Measurements from ENCODE around the gene DMRTA2.
A peak's percentile ranks its signal among the peaks of the same experiment; 100 is the strongest.

DMRTA2 gene

DNA sequence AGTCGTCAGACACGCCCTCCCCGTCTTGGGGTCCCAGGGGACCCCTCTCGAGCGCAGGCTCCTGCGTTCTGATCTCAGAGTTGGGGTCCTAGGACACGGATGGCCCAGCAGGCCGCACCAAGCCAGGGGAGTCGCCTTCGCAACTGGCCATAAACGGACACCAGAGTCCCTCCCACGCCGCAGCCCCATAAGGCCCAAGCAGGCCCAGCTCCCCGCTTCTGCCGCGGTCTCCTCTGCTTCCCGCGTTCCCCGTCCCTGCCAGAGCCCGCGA lies 633 bp downstream of the DMRTA2 start:
- Histone ChIP-seq H3K79me2 (no peaks in the 10 kb centered on the region), H3K9me3 (ENCODE audit: control insufficient read depth, low read length) (no peaks in the 10 kb centered on the region), H3K4me2 (ENCODE audit: low read length) (no peak overlapping the region), H3K36me3 (ENCODE audit: control insufficient read depth, insufficient read depth, low read length) (no peaks in the 10 kb centered on the region), H3K4me3 (ENCODE audit: low read depth, low read length) (no peak overlapping the region), H3K9ac (no peak overlapping the region), H3K4me1 (no peaks in the 10 kb centered on the region), H2AFZ (no peak overlapping the region), H3K27ac (no peak overlapping the region), H3K27me3 (ENCODE audit: control insufficient read depth, insufficient read depth, low read length) (peaks cover 56% of the 10 kb centered on the region)
- TF ChIP-seq, protein P1, sequence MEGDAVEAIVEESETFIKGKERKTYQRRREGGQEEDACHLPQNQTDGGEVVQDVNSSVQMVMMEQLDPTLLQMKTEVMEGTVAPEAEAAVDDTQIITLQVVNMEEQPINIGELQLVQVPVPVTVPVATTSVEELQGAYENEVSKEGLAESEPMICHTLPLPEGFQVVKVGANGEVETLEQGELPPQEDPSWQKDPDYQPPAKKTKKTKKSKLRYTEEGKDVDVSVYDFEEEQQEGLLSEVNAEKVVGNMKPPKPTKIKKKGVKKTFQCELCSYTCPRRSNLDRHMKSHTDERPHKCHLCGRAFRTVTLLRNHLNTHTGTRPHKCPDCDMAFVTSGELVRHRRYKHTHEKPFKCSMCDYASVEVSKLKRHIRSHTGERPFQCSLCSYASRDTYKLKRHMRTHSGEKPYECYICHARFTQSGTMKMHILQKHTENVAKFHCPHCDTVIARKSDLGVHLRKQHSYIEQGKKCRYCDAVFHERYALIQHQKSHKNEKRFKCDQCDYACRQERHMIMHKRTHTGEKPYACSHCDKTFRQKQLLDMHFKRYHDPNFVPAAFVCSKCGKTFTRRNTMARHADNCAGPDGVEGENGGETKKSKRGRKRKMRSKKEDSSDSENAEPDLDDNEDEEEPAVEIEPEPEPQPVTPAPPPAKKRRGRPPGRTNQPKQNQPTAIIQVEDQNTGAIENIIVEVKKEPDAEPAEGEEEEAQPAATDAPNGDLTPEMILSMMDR (IDR thresholded peaks at IDR 0.05), result no peak

GRCh38 chr1:50421768-50422674 lies 1.2 kb downstream of the DMRTA2 start:
- Histone ChIP-seq H2AFZ (no peak overlapping the region), H3K4me1 (no peaks in the 10 kb centered on the region), H3K79me2 (no peaks in the 10 kb centered on the region), H3K9me3 (ENCODE audit: control insufficient read depth, low read length) (no peaks in the 10 kb centered on the region), H3K4me3 (ENCODE audit: low read depth, low read length) (no peak overlapping the region), H3K9ac (no peak overlapping the region), H3K36me3 (ENCODE audit: control insufficient read depth, insufficient read depth, low read length) (no peaks in the 10 kb centered on the region), H3K27ac (no peak overlapping the region), H3K4me2 (ENCODE audit: low read length) (no peak overlapping the region), H3K27me3 (ENCODE audit: control insufficient read depth, insufficient read depth, low read length) (peaks cover 62% of the 10 kb centered on the region)
- TF ChIP-seq, protein P1 (IDR thresholded peaks at IDR 0.05), result no peak

GRCh38 chr1:50421366-50421748 lies 1.9 kb downstream of the DMRTA2 start:
- no peak overlapping the region for H3K27ac ChIP-seq
- TF ChIP-seq, protein P1 (IDR thresholded peaks at IDR 0.05), result no peak
- no peak overlapping the region for H3K4me2 ChIP-seq (ENCODE audit: low read length)
- H3K9me3 ChIP-seq (ENCODE audit: control insufficient read depth, low read length), result no peaks in the 10 kb centered on the region
- no peak overlapping the region for H3K4me3 ChIP-seq (ENCODE audit: low read depth, low read length)
- H3K9ac ChIP-seq, result no peak overlapping the region
- no peak overlapping the region for H2AFZ ChIP-seq
- H3K4me1 ChIP-seq, result no peaks in the 10 kb centered on the region
- peaks cover 65% of the 10 kb centered on the region for H3K27me3 ChIP-seq (ENCODE audit: control insufficient read depth, insufficient read depth, low read length)
- no peaks in the 10 kb centered on the region for H3K36me3 ChIP-seq (ENCODE audit: control insufficient read depth, insufficient read depth, low read length)
- no peaks in the 10 kb centered on the region for H3K79me2 ChIP-seq

DNA sequence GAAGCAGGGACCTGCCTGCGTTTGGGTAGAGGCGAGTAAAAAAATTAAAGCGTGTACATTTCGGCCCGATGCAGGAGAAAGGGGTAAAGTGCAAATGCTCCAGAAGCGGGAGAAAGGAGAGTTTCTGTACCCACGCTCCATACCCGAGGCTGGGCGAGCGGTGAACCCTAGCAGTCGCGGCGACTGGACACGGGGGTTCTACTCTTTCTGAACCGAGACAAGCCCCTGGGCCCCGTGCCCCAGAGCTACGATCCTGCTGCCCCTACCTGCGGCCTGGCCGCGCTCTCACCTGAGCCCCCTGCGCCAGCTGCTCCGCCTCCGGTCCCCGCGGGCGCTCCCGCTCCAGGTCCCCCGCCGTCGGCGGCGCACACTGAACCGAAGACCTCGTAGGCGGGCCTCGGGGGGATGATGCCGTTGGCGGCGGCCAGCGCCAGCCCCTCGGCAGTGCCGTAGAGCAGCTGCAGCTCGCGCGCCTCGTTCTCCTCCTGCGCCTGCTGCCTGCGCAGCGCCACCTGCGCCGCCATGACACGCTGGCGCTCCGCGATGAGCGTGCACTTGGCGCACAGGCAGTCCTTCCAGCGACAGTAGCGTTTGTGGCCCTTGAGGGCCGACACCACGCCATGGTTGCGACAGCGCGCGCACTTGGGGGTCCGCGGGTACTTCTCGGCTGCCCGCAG lies 2.4 kb downstream of the DMRTA2 start:
- H3K79me2 ChIP-seq, result no peaks in the 10 kb centered on the region
- H3K27me3 ChIP-seq (ENCODE audit: control insufficient read depth, insufficient read depth, low read length), result peaks cover 69% of the 10 kb centered on the region
- TF ChIP-seq, protein P1 (IDR thresholded peaks at IDR 0.05), result no peak
- H2AFZ ChIP-seq, result peak overlapping the region; percentile 53
- H3K4me2 ChIP-seq (ENCODE audit: low read length), result no peak overlapping the region
- no peaks in the 10 kb centered on the region for H3K4me1 ChIP-seq
- H3K36me3 ChIP-seq (ENCODE audit: control insufficient read depth, insufficient read depth, low read length), result no peaks in the 10 kb centered on the region
- H3K9me3 ChIP-seq (ENCODE audit: control insufficient read depth, low read length), result no peaks in the 10 kb centered on the region
- H3K27ac ChIP-seq, result no peak overlapping the region
- H3K9ac ChIP-seq, result no peak overlapping the region
- peak overlapping the region; percentile 2 for H3K4me3 ChIP-seq (ENCODE audit: low read depth, low read length)
